Hepatocyte (in vitro differentiated cells): ENCODE measurements around the gene RTN4RL2.

Source experiments
- EZH2 ChIP-seq: fragments of 200-600 bp; sonication (generic); IDR thresholded peaks from 2 replicates; pipeline ENCODE4 v1.6.1; 2016; ENCODE audit warnings: antibody characterized with exemption, mild to moderate bottlenecking, borderline replicate concordance
- EZH2phosphoT487 ChIP-seq: fragments of 200-600 bp; sonication (generic); IDR thresholded peaks from one replicate; pipeline ENCODE4 v1.6.1; 2018; ENCODE audit warnings: antibody characterized with exemption, mild to moderate bottlenecking, low read depth, moderate library complexity; ENCODE audit not compliant: unreplicated experiment, severe bottlenecking
- TF ChIP-seq, protein P1 (sequence below): fragments of 200-600 bp; sonication (generic); IDR thresholded peaks from 2 replicates; pipeline ENCODE4 v1.5.1; 2016; ENCODE audit warnings: antibody characterized with exemption, mild to moderate bottlenecking; ENCODE audit not compliant: poor library complexity

DNA sequence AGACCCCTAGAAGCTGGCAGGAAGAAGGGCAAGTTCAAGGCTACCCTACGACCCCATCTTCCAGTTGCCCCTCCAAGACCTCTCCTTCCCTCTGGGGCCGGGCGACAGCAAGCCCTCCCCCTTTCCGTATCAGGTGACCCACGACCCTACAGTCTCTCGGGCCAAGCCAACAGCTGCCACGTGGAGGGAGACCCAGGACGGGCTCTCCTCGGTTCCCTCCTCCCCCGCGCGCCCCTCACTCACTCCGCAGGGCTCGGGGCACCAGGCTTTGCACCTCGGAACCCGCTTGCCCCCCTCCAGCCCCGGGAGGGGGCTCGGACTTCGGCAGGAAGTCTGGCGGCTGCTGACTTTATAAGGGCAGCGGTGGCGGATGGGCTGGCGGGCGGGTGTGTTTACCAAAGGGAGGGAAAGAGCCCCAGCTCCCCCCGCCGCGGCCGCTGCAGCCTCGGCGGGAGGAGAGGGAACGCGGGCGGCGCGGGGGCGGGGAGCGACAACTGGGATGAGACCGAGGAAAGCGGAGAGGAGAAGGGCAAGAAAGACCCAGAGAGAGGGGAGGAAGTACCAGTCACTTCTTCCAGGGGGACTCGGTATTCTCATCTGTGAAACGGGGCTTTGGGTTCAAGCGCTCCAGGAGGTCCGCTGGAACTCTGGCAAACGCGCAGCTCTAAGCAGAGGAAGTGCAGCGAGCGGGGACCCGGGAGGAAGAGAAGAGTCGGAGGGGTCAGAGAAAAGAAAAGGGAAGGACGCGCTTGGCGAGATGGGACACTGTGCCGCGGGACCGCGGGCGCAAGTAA lies 54.4 kb downstream of the RTN4RL2 start:
- TF ChIP-seq, protein P1, sequence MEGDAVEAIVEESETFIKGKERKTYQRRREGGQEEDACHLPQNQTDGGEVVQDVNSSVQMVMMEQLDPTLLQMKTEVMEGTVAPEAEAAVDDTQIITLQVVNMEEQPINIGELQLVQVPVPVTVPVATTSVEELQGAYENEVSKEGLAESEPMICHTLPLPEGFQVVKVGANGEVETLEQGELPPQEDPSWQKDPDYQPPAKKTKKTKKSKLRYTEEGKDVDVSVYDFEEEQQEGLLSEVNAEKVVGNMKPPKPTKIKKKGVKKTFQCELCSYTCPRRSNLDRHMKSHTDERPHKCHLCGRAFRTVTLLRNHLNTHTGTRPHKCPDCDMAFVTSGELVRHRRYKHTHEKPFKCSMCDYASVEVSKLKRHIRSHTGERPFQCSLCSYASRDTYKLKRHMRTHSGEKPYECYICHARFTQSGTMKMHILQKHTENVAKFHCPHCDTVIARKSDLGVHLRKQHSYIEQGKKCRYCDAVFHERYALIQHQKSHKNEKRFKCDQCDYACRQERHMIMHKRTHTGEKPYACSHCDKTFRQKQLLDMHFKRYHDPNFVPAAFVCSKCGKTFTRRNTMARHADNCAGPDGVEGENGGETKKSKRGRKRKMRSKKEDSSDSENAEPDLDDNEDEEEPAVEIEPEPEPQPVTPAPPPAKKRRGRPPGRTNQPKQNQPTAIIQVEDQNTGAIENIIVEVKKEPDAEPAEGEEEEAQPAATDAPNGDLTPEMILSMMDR, result no peak
- TF ChIP-seq EZH2, result no peak
- TF ChIP-seq EZH2phosphoT487, result no peak
